Chondrocyte (in vitro differentiated cells): ENCODE data around the gene ANKRD40CL. TPM values are rescaled to one million over a fixed set of nuclear protein-coding genes. Genes with fewer than 3 reads are reported as not detected.
A peak's percentile ranks its signal among the peaks of the same experiment; 100 is the strongest.

Experiments
- DNase-seq: peaks from one replicate; pipeline ENCODE4 v3.0.0; 2021; ENCODE audit warnings: mixed read lengths, low spot score
- H3K27ac Mint-ChIP-seq: one replicate; pipeline ENCODE4 v1.8.0; 2021; ENCODE audit warnings: mild to moderate bottlenecking, moderate library complexity, mixed read lengths; ENCODE audit not compliant: unreplicated experiment
- H3K27me3 Mint-ChIP-seq: 2 replicates; pipeline ENCODE4 v1.8.0; 2021; ENCODE audit warnings: low read depth, mixed read lengths
- H3K36me3 Mint-ChIP-seq: 2 replicates; pipeline ENCODE4 v1.8.0; 2021; ENCODE audit warnings: low read depth, mixed read lengths
- H3K4me1 Mint-ChIP-seq: 2 replicates; pipeline ENCODE4 v1.8.0; 2021; ENCODE audit warnings: low read depth, mild to moderate bottlenecking, mixed read lengths
- H3K4me3 Mint-ChIP-seq: one replicate; pipeline ENCODE4 v1.8.0; 2021; ENCODE audit warnings: mild to moderate bottlenecking, moderate library complexity, mixed read lengths; ENCODE audit not compliant: unreplicated experiment
- H3K9me3 Mint-ChIP-seq: 2 replicates; pipeline ENCODE4 v1.8.0; 2021; ENCODE audit warnings: low read depth, mixed read lengths
- total RNA-seq: library from RNA; stranded (reverse); gene quantifications from 3 replicates; pipeline ENCODE4 v1.2.1, GENCODE V29; 2021
- TF ChIP-seq, protein P1 (sequence below): fragments of 200-600 bp; sonication (generic); IDR thresholded peaks from 2 replicates; pipeline ENCODE4 v1.5.0; 2021; ENCODE audit warnings: antibody characterized with exemption, mild to moderate bottlenecking, moderate library complexity

ANKRD40CL gene
- total RNA-seq, 1 donor from 2014 or later, result not detected

DNA sequence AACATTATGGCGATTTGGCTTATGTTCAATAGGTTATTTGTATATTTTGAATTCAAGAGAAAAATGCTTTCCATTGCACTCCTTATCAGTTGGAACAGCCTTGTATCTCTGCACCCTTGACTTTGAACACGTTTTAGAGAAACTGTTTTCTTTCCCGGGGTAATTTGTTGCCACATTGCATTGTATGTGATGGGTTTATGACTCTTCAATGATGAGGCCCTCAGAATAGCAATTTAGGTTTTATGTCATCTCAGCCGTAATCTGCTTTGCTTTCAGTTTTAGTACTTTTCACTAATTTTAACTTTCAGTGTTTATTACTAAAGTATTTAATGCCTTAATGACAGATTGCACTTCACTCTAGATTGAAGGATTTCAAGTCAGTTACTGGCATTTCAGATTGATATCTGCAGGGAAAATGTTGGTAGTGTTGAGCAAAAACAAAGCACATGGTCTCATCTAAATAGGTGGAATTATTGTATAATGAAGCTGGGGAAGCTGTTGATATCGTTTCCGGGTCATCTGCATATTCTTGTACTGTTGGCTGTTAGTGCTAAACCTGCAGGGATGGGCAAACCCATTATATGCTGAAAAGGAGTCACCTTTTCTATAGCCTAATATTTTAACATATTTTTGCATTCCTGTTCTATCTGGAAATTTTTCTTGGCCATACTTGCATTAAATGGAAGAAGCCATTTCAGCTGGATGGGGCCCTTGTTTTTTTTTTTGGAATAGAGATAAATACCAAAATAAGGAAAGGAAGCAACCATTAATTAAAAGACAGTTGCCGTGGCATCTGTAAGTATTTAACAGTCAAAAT, 45.9 kb downstream of the ANKRD40CL start:
- Mint-ChIP-seq H3K27me3 (no peaks in the 10 kb centered on the region), H3K36me3 (no peaks in the 10 kb centered on the region), H3K27ac (peak overlapping the region; percentile 60), H3K9me3 (no peaks in the 10 kb centered on the region), H3K4me3 (peak overlapping the region; percentile 94), H3K4me1 (peaks cover 42% of the 10 kb centered on the region)
- TF ChIP-seq, protein P1, sequence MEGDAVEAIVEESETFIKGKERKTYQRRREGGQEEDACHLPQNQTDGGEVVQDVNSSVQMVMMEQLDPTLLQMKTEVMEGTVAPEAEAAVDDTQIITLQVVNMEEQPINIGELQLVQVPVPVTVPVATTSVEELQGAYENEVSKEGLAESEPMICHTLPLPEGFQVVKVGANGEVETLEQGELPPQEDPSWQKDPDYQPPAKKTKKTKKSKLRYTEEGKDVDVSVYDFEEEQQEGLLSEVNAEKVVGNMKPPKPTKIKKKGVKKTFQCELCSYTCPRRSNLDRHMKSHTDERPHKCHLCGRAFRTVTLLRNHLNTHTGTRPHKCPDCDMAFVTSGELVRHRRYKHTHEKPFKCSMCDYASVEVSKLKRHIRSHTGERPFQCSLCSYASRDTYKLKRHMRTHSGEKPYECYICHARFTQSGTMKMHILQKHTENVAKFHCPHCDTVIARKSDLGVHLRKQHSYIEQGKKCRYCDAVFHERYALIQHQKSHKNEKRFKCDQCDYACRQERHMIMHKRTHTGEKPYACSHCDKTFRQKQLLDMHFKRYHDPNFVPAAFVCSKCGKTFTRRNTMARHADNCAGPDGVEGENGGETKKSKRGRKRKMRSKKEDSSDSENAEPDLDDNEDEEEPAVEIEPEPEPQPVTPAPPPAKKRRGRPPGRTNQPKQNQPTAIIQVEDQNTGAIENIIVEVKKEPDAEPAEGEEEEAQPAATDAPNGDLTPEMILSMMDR, result no peak
- no peak for DNase-seq

DNA sequence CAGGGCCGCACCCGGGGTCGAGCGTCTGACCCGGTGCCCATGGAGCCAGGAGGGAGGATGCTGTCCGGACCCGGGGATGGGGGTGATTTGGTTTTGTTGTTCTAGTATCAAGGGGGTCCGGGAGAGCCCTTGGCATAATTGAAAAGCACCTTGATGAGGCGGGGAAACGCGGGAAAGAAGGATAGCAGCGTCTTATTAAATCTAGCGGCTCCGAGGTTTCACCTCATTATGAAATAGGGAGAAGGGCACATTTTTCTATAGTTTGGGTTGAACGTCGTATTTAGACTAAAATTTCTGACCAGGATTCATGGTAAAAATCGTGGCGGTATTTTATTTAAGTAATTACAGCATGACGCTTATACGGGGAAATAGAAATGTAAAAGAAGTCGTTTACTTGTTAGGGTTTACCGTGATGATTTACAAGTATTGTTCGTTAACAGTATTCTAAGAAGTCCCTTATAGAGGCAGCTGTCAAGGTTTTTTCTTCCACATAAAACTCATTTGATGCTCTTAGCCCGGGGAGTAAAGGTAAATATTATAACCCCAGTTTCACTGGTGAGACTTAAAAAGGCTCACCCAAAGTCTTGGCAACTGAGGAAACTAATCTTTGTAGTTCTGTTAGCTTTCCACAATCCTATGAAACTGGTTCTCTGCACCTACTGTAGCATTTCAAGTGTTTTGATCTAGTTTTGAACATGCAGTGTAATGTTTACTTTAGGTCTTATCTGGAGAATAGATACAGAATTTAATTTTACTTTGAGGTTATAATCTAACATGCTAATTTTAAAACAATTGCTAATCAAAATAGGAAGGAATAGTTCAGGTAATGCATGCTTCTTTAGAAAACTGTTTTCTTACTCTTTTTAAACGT, 47.2 kb downstream of the ANKRD40CL start:
- Mint-ChIP-seq H3K27me3 (no peaks in the 10 kb centered on the region), H3K4me3 (peak overlapping the region; percentile 94), H3K27ac (peak overlapping the region; percentile 99), H3K4me1 (peaks cover 42% of the 10 kb centered on the region), H3K36me3 (no peaks in the 10 kb centered on the region), H3K9me3 (no peaks in the 10 kb centered on the region)
- no peak for DNase-seq
- TF ChIP-seq, protein P1, result no peak

DNA sequence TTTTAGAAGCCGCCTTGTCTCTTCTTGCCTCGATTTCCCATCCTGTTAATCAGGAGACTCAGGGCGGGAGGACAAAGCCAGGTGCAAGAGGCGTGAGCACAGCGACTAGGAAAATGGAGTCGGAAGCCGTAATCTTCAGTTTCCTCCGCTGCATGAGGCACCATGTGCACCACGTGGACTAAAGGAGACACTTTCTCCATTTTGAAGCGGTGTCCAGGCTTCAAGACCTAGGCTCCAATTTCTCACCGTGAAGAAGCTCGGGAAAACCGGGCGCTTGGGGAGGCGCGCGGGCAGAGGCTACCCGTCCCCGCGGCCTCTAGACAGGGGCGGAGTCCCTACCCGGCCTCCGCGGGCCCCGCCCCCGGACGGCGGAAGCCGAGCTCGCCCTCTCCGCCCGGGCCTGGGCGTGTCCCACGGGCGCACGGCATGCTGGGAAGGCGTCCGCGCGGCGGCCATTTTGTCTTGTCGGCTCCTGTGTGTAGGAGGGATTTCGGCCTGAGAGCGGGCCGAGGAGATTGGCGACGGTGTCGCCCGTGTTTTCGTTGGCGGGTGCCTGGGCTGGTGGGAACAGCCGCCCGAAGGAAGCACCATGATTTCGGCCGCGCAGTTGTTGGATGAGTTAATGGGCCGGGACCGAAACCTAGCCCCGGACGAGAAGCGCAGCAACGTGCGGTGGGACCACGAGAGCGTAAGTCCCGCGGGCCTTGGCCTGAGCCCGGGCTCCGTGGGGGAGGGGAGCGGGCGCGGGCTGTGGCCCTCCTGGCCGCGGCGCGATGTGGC, 48.0 kb downstream of the ANKRD40CL start, which contains the start of gene LUC7L3:
Gene LUC7L3 (plus strand): TSS at position 460 of the 780 bp plus-strand sequence. CDS start 130 bp downstream, at position 590.
- Mint-ChIP-seq H3K4me1 (peaks cover 42% of the 10 kb centered on the region), H3K27me3 (no peaks in the 10 kb centered on the region)
- TF ChIP-seq, protein P1, result no peak

DNA sequence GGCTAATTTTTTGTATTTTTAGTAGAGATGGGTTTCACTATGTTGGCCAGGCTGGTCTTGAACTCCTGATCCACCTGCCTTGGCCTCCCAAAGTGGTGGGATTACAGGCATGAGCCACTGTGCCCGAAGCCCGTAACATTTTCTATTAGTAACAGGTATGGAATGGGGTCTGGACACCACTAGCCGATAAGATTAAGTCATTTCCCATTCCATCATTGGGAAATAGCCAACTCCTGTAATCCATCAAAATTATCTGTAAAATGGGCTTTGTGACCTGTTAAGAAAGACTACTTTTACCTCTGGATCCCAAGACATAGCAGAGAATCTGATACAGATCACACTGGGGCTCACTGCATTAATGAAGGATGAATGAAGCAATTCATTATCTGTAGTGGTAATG, 51.8 kb downstream of the ANKRD40CL start:
- TF ChIP-seq, protein P1, result no peak
- H3K9me3 Mint-ChIP-seq, result no peaks in the 10 kb centered on the region

More for the DNA sequence above, 48.0 kb downstream of the ANKRD40CL start, which contains the start of gene LUC7L3:
- H3K36me3 Mint-ChIP-seq, result no peaks in the 10 kb centered on the region
- peak within 1 kb of the TSS; percentile 94 for H3K4me3 Mint-ChIP-seq
- H3K9me3 Mint-ChIP-seq, result no peaks in the 10 kb centered on the region
- H3K27ac Mint-ChIP-seq, result peak within 1 kb of the TSS; percentile 99
- peak; percentile 98 for DNase-seq

More for the DNA sequence above, 51.8 kb downstream of the ANKRD40CL start:
- Mint-ChIP-seq H3K4me1 (peaks cover 5% of the 10 kb centered on the region), H3K36me3 (no peaks in the 10 kb centered on the region), H3K27me3 (no peaks in the 10 kb centered on the region), H3K27ac (no peak overlapping the region), H3K4me3 (no peak overlapping the region)
- no peak for DNase-seq
